GM18868 (cell line): ENCODE measurements around the gene FRMD5.

Experiments
- ATAC-seq: cut with Tn5 transposase; IDR thresholded peaks from one replicate; pipeline ENCODE4 v1.9.1; 2021; ENCODE audit warnings: mild to moderate bottlenecking, moderate library complexity; ENCODE audit not compliant: unreplicated experiment

The FRMD5 gene

DNA sequence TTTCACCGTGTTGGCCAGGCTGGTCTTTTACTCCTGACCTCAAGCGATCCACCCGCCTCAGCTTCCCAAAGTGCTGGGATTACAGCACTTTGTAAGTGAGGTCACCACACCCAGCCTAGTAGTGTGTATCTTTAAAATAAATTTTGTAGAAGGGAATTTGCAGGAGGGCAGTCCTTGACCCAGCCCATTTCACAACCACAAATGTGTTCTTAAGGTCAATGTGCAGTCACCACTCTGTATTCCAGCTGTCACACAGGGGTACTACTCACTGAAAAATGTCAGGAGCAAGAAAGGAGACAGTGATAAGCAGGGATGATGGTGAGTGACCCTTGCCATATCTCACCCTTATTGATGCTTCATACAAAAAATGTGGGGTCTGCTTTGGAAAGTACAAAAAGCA, 98.5 kb downstream of the FRMD5 start:
- no peak for ATAC-seq

DNA sequence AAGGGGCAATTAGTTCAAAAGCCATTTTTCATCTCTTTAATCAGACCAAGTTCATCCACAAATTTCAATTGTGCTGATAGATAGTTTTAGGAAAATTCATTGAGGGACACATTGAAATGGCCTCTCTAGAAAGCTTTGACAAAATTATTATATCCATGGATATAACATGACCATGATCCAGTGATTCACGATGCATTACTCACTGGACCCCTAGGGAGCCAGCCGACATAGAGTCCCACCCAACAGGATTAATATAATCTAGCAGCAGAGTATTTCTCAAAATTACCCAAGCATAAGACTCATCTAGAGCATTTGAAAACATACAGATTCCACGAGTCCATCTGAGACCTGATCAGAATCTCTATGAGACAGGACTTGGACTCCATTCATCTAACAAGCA, 100.3 kb downstream of the FRMD5 start:
- no peak for ATAC-seq

DNA sequence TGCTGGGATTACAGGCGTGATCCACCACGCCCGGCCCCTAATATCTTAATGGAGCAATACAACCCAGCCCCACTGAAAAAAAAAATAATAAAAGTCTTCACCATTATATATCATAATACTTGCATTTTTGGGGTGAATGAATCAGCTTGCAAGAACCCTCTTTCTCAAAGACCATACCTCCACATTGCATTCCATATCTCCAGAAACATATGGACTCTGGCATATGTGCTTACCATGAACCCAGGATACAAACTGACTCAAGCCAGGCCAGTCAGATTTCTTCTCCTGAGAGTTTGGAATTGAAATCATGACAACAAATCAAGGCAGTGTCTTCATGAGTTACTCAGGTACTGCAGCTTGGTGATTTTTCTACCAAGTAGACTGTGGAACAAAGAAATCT, 101.2 kb downstream of the FRMD5 start:
- no peak for ATAC-seq

DNA sequence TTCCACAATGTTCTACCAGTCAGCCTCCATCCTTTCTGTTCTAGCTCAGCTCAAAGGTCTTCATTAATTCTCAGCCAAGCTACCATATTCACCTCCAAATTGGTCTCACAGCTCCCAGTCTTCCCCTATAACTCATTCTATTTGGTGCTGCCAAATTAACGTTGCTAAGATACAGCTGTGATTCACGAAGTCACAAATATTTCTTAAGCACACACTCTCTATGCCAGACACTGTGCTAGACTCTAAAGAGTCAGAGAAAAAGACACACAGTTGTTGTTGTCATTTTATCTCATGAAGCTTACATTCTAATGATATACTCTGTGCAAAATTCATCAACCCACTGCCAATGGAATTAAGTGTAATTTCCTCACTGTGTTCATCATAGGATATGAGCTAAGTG, 102.8 kb downstream of the FRMD5 start:
- no peak for ATAC-seq

DNA sequence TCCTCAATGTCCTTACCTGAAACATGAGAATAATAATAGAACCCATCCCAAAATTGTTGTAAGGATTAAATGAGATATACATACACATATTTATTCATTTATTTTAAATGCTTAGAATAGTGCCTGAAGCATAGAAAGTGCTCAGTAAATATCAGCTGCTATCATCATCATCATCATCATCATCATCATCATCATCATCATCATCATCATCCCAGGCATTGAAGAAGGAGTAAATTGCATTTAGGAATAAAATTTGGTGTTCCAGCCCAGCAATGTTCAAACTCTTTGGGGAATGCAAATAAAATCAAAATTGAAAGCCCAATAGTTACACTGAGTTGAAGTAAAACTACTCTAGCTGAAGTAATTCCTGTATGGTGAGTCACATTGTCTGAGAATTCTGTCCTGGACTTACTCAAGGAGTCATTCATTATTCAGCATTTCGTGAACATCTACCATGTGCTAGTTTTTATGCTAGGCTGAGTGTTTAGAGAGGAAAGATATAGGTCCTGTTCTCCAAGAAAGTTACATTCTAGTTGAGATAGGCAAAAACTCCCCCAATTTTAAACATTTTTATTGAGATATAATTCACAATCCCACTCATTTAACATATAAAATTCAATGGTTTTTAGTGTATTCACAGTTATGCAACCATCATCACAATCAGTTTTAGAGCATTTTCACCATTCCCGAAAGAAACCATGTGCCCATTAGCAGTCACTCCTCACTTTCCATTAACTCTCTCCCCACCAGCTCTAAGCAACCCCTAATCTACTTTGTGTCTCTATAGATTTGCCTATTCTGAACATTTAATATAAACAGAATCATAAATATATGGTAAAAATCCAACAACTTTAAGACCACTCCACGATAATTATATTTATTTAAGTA, 107.2 kb downstream of the FRMD5 start:
- no peak for ATAC-seq

DNA sequence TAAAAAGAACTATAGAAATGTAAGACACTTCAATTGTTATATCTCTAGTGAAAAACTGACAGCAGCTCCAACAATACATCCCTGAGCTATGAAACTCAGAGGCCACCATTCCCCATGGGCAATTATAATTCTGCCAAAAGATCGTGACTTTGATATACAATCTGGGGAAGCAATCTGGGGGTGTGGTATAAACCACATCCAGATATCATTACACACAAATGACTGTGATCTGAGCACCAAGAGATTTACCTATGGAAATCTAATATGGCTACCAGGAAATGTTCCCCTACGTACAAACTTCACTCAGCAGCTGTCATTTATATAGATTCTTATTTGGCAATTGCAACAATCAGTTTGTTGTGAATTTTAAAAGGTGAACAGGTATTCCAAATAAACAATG, 110.3 kb downstream of the FRMD5 start:
- ATAC-seq, result no peak

DNA sequence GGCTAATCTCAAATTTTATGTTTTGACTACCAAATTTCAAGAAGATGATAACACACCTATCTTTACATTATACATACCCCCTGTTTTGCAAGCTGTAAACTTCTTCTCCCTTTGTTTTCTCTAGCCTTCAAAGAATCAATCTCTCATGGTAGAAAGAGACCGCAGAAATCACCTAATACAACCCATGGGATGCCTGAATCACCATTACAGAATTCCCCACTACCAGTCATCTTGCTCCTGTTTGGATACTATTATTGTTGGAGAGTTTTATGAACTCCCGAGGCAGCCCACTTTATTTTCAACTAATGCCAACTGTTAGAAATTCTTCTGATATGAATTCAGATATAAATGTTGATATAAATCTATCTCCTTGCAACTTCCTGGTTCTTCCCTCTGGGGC, 110.9 kb downstream of the FRMD5 start:
- ATAC-seq, result no peak

DNA sequence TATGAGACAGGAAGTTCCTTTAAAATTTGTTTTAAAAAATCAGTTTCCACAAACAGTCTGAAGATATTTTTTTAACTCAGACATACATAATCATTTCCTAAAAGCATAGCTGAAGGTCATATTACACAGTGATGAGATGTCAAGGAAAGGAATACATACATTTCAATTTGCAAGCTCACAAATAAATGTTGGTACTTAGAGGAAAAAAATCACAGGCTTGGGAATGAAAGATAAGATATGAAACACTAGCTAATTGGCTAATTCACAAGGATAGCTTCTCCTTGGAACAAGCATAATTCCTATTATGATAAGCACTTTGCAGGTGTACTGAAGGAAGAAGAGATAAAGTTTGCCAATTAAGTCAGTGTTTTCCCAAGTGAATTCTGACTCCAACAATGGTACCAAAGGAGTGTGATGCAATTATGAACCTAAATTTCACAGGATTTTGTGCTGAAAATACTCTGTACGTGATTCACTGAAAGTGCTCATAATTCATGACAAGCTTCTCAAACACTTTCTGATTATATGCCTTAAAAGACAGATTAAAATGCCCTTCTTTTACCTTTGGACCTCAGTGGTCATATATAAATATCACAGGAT, 112.4 kb downstream of the FRMD5 start:
- no peak for ATAC-seq

DNA sequence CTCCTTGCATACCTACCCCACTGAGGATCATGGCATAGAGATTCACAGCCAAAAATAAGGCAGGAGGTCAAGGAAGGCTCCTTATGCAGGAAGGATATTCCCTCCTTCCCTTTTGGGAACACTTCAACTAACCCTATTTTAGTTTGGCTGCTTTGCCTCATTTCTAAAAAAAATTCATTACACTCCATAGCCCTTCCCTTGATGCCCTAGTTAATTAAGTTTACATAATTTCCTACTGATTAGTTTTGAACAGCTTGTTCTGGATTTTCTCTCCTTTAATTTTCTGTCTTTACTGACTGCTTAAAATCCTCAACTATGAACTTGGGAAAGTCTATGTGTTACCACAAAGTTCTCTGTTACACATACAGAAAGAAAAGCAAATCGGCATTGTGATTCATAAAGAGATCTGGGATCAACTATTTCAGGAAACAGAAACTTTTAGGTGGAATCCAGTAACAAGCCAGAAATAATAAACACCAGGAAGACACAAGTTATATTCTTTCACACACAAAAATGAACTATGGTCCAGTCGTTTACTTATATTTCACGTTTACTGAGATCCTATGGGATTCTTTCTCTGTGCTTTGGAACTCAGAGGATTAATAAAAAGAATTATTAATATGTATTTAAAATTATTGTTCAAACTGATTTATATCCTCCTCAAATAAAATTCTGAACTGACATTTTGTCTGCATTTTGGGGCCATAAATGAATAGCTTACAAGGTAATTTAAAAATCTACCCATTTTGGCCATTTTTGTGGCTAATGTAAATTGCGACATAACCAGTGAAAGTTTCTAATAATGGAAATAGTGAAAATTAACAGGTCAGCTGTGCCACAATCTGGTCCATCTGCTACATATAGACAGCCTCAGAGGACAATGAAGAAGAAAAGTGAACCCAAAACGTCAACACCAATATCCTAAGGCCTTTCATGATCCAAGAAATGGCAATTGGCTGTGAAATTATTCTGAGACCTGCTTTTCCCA, 113.8 kb downstream of the FRMD5 start:
- no peak for ATAC-seq

DNA sequence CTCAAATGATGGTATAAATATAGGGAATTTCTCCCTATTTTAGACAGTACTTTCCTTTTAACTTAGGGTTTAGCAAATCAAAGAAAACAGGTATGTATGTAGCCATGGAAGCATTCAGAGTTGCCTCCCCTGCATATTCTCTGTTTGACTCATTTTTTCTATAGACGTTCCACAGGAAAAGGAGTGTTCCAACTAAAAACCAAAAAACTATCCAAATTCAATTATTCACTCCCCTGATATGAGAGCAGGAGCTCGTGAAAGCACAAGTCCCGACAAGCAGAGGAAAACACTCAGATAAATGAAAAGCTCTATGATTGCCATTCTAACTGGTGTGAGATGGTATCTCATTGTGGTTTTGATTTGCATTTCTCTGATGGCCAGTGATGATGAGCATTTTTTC, 119.5 kb downstream of the FRMD5 start:
- ATAC-seq, result no peak

DNA sequence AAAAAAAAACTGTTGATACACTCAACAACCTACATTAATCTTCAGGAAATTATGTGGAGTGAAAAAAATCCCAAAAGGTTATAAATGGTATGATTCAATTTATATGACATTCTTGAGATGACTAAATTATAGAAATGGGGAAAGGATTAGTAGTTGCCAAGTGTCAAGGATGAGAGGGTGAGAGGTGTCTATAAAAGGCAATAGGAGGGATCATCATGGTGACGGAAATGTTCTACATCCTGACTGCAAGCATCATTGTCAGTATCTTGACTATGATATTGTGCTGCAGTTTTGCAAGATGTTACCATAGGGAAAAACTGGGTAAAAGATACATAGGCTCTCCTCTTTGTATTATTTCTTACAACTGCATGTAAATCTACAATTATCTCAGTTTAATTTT, 125.6 kb downstream of the FRMD5 start:
- ATAC-seq, result no peak

DNA sequence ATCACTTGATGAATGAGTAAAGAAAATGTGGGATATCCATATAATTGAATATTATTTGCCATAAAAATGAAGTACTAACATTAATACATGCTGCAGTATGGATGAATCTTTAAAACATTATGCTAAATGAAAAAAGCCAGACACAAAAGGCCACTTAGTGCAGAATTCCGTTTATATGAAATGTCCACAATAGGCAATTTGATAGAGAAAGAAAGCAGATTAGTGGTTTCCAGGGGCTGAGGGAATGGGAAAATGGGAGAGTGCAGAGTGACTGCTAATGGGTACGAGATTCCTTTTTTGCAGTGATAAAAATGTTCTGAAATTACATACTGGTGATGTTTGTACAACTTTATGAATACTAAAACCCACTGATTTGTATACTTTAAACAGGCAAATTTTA, 126.7 kb downstream of the FRMD5 start:
- no peak for ATAC-seq

DNA sequence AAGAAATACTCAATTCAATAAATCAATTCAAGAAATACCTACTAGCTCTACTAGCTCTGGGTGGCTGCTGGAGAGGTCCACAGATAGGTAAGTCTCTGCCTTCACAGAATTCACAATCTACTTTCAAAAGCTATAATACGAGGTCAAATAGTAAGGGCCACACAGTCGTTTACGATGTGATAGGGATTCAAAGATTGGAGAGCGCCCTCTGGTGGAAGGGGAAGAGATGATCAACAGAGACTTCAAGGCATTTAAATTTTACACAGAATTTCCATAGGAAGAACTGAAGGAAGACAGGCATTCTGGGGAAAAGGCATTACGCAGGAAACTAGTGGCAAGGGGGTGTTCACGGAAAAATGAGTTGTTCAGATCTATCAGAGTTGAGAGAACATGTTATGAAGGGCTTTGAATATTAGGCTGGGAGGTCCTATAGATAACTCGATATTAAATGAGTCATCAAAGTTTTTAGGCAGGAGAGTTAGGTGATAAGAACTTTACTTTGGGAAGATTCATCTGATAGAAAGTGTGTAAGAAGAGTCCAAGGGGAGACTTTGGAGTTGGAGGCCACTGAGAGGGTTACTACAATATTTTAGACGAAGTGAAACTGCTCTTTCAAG, 128.8 kb downstream of the FRMD5 start:
- no peak for ATAC-seq

DNA sequence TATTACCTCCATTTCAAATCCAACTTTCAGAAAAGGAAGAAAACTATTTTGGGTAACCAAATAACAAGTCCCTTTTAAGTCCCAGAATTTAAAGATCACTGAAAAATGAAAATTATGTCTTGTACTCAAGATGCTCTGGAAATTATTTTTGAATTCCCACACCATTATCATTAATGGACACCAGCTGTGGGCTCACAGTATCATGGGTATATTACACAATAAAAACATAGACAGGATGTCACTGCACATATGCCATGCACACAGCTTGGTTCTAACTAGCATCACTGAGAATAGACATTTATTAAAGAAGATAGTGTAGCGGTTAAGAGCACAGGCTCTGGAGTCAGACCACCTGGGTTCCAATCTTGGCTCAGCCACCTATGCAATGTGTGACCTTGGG, 130.4 kb downstream of the FRMD5 start:
- ATAC-seq, result no peak

DNA sequence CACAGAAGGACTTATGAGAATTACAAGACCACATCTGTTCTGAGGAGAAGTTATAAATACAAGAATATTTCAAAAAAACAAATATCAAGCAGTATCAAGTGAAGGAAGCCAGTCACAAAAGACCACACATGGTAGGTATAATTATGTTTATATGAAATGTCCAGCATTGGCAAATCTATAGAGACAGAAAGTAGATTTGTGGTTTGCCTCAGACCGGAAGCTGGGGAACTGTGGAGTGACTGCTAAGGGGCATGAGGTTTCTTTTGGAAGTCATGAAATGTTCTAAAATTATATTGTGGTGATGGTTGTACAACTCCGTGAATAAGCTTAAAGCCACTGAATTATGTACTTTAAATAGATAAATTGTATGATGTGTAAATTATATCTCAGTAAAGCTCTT, 136.9 kb downstream of the FRMD5 start:
- no peak for ATAC-seq

DNA sequence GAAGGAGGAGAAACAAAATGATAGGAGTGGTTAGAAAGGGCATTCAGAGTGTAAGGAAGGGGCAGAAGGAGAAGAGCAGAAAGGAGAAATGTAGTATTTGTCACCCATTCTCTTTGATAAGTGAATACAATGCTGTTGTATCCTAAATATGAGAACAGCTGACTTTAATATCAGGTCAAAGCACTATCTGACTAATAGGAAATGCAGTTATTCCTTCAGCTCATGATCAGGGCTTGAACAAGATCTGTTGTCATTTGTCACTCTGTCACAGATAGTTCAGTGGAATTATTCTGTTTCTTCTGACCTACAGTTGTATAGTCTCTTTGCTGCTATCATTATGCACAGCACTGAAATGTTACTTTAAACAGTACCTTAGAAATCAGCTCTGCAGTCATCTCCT, 149.4 kb downstream of the FRMD5 start:
- ATAC-seq, result no peak

DNA sequence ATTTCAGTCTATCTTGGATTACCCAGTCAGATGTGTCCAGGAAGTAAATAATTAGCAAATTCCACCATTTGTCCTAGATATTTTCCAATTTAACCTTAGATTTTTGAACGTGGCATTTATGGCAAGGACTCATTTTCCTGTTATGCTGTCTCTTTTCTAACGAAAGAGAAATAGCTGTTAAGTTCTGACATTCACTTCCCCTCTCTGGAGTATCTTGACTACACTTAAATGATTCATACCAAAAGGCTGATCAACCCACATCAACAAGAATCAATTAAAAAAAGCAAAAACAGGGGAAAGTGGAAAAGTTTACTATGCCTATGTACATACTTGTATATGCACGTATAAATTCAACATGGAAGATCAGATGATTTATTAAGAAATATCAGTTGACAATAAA, 149.9 kb downstream of the FRMD5 start:
- no peak for ATAC-seq

DNA sequence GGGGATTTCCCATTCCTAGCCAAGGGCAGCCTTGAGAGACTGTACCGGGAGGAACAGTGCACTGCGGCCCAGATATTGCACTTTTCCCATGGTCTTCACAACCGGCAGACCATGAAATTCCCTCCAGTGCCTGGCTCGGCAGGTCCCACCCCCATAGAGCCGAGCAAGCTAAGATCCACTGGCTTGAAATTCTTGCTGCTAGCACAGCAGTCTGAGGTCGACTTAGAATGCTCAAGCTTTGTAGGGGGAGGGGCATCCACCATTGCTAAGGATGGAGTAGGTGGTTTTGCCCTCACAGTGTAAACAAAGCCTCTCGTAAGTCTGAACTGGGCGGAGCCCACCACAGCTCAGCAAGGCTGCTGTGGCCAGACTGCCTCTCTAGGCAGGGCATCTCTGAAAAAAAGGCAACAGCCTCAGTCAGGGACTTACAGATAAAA, 156.3 kb downstream of the FRMD5 start:
- ATAC-seq, result no peak

DNA sequence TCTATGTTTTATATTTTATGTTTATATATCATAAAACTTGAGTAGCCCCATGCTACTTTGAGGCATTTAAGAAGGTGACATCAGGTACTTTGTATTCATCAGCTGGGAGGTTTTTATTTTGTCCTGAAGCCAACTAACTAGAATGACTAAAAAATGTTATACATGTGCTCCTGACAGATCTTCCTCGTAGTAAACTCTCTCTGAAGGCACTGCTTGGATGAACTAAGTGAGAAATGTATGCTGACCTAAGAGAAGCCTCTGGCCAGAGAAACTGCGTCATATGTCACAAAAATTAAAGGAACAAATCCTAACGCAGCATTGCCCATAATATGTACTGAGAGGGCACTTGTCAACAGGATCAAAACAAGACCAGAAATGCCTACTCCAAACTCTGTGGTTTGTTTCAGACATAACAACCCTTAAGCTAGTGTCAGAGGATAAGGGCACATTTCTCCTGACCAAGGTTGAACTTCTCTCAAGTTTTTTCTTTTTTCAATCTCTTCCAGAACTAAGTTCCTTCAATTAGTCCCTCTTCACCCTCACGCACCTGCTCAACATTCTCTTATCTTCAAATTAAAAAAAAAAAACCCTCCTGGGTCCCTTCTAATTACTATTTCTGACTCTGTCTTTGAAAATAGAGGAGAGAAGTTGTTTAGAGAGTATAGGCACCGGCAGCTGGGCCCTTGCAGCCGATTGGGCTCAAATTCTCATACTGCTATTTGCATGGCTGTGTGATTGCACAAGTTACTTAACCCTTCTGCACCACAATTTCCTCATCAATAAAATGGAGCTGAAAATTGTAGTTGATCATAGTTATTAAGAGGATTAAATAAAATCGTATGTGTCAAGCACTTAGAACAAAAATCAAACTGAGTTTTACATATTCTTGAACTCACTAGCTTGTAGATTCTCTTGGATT, 159.0 kb downstream of the FRMD5 start:
- ATAC-seq, result no peak
